B cell (primary cell): Measurements from ENCODE around the gene TAL1. TPM values are rescaled to one million over a fixed set of nuclear protein-coding genes. Genes with fewer than 3 reads are reported as not detected.
A peak's percentile ranks its signal among the peaks of the same experiment; 100 is the strongest.

ENCODE experiments used
- ATAC-seq: fragments of 200-7000 bp; cut with Tn5 transposase; one replicate; pipeline ENCODE4 v1.10.0; 2021; ENCODE audit warnings: low read depth, mild to moderate bottlenecking, moderate number of reproducible peaks, moderate library complexity
- CTCF ChIA-PET: fragments of 350-600 bp; sonication (Branson Sonifier 250); formaldehyde crosslinking; loops from one replicate; lab custom pipeline; 2021; ENCODE audit warnings: antibody characterized with exemption, inconsistent platforms; lab: Charles Lee
- POLR2A ChIA-PET: fragments of 350-600 bp; sonication (Branson Sonifier 250); formaldehyde crosslinking; loops from one replicate; lab custom pipeline; 2021; ENCODE audit warnings: antibody characterized with exemption; lab: Charles Lee
- DNase-seq: peaks from one replicate; pipeline ENCODE4 v3.0.0; 2013
- H2AFZ ChIP-seq: 2 replicates; pipeline ENCODE4 v1.6.1; 2012; ENCODE audit warnings: mild to moderate bottlenecking, low read depth, low read length; ENCODE audit not compliant: insufficient read depth, poor library complexity, severe bottlenecking
- H3K27ac ChIP-seq, 2 donors: 1 replicate in 1 of 2; 2 replicates in 1 of 2; pipeline ENCODE4 v1.5.1; 2012 to 2013; ENCODE audit warnings: low read length in 2 of 2, mild to moderate bottlenecking in 2 of 2, moderate library complexity in 1 of 2
- H3K27me3 ChIP-seq, 4 experiments: fragments of 200-600 bp in 1 of 4; sonication (generic) in 1 of 4; replicated peaks in 1 of 4; 1 replicate in 2 of 4; 2 replicates in 2 of 4; pipeline versions ENCODE4 v1.6.1 to v1.7.0; 2013 to 2016; ENCODE audit warnings: low read length in 3 of 4, mild to moderate bottlenecking in 2 of 4, mixed read lengths in 1 of 4, moderate library complexity in 1 of 4; ENCODE audit not compliant: insufficient read depth in 4 of 4, control insufficient read depth in 3 of 4; ENCODE audit errors: control extremely low read depth in 1 of 4
- H3K36me3 ChIP-seq, 2 experiments: replicated peaks in 1 of 2; 1 replicate in 1 of 2; 2 replicates in 1 of 2; pipeline versions ENCODE4 v1.6.1 to v1.7.1; 2013; ENCODE audit warnings: low read length in 1 of 2; ENCODE audit not compliant: insufficient read depth in 2 of 2, control insufficient read depth in 1 of 2; ENCODE audit errors: control extremely low read depth in 1 of 2, extremely low read depth in 1 of 2
- H3K4me1 ChIP-seq, 2 donors: fragments of 200-600 bp in 1 of 2; sonication (generic) in 1 of 2; 1 replicate in 1 of 2; 2 replicates in 1 of 2; pipeline versions ENCODE4 v1.5.1 to v1.6.1; 2013 to 2017; ENCODE audit warnings: low read length in 2 of 2; ENCODE audit not compliant: control insufficient read depth in 2 of 2, insufficient read depth in 2 of 2
- H3K4me2 ChIP-seq: replicated peaks from 2 replicates; pipeline ENCODE3; 2012; ENCODE audit warnings: mild to moderate bottlenecking, low read depth, low read length; ENCODE audit not compliant: poor library complexity, severe bottlenecking
- H3K4me3 ChIP-seq, 5 experiments: fragments of 200-600 bp in 1 of 5; sonication (generic) in 1 of 5; 1 replicate in 3 of 5; 2 replicates in 2 of 5; pipeline versions ENCODE4 v1.5.1 to v1.7.0; 2011 to 2016; ENCODE audit warnings: low read length in 4 of 5, mild to moderate bottlenecking in 4 of 5, low read depth in 2 of 5, control low read depth in 1 of 5, moderate library complexity in 1 of 5; ENCODE audit not compliant: insufficient read depth in 1 of 5; ENCODE audit errors: control extremely low read depth in 1 of 5, extremely low read depth in 1 of 5
- H3K79me2 ChIP-seq: fragments of 200-600 bp; sonication (generic); one replicate; pipeline ENCODE4 v1.6.0; 2016; ENCODE audit warnings: low read length; ENCODE audit not compliant: control insufficient read depth, insufficient read depth
- H3K9ac ChIP-seq: fragments of 200-600 bp; sonication (generic); 2 replicates; pipeline ENCODE4 v1.6.1; 2017; ENCODE audit warnings: mild to moderate bottlenecking, low read length, moderate library complexity
- H3K9me3 ChIP-seq, 3 donors: one replicate each; pipeline versions ENCODE4 v1.6.1 to v1.7.1; 2013; ENCODE audit warnings: low read length in 2 of 3; ENCODE audit not compliant: control insufficient read depth in 2 of 3, insufficient read depth in 1 of 3; ENCODE audit errors: control extremely low read depth in 1 of 3
- H4K20me1 ChIP-seq: 2 replicates; pipeline ENCODE4 v1.6.0; 2012; ENCODE audit warnings: mild to moderate bottlenecking, low read length; ENCODE audit not compliant: insufficient read depth, control insufficient read depth, poor library complexity, severe bottlenecking
- H3K27ac Mint-ChIP-seq: one replicate; pipeline ENCODE4 v1.8.0; 2021; ENCODE audit warnings: mixed read lengths
- H3K27me3 Mint-ChIP-seq: one replicate; pipeline ENCODE4 v1.8.0; 2021; ENCODE audit warnings: mixed read lengths
- H3K4me1 Mint-ChIP-seq: one replicate; pipeline ENCODE4 v1.8.0; 2021; ENCODE audit warnings: mixed read lengths
- H3K4me3 Mint-ChIP-seq: one replicate; pipeline ENCODE4 v1.8.0; 2021; ENCODE audit warnings: mixed read lengths
- H3K9me3 Mint-ChIP-seq: one replicate; pipeline ENCODE4 v1.8.0; 2022; ENCODE audit warnings: mixed read lengths; ENCODE audit not compliant: insufficient read depth
- CTCF ChIP-seq: fragments of 200-600 bp; IDR thresholded peaks from one replicate; pipeline ENCODE4 v1.8.0; 2022; ENCODE audit warnings: antibody characterized with exemption, mild to moderate bottlenecking
- EZH2 ChIP-seq: IDR thresholded peaks from 2 replicates; pipeline ENCODE4 v1.6.1; 2012; ENCODE audit warnings: borderline replicate concordance, low read depth, mild to moderate bottlenecking, moderate library complexity, low read length; ENCODE audit not compliant: insufficient read depth, poor library complexity, severe bottlenecking
- WGBS: methylation state at CpG from one replicate; pipeline ENCODE4 v1.1.5; 2013; ENCODE audit warnings: missing lambda C conversion rate; ENCODE audit not compliant: insufficient coverage; 5-methylcytosine and 5-hydroxymethylcytosine counted together
- intact Hi-C: fragments of 100-400 bp; cut with micrococcal nuclease; formaldehyde crosslinking; loops from one replicate; pipeline ENCODE4 v1.10.0; 2022
- polyA plus RNA-seq: library from polyadenylated mRNA; depleted of rRNA; stranded (reverse); fragments of >200 nt; gene quantifications from 2 replicates; pipeline ENCODE4 v1.2.3, GENCODE V29; 2012
- total RNA-seq, 2 donors: library from RNA; stranded (reverse); fragments of 120-200 nt in 1 of 2; gene quantifications; 1 replicate in 1 of 2; 2 replicates in 1 of 2; pipeline versions ENCODE4 v1.2.3 to v1.2.4, GENCODE V29; 2013 to 2022

The TAL1 gene
- total and polyA plus RNA-seq, 2 donors (not counting 1 experiment from before 2014, with no cell fraction given), result not detected

GRCh38 chr1:47225430-47226100 is 6.5 kb downstream of the TAL1 start:
- ATAC-seq, result peak; percentile 24
- POLR2A ChIA-PET, result no interaction called here
- peaks cover 0 to 89% (median 51%) of the 10 kb centered on the region in 4 experiments for H3K27me3 ChIP-seq
- intact Hi-C loops, result no loop called here
- Mint-ChIP-seq H3K4me3 (peak overlapping the region; percentile 71), H3K9me3 (no peaks in the 10 kb centered on the region), H3K27ac (no peak overlapping the region), H3K4me1 (peaks cover 22% of the 10 kb centered on the region), H3K27me3 (peaks cover 47% of the 10 kb centered on the region)
- peak; percentile 19 for DNase-seq
- 2% methylated on average over 79 of the region's 79 CpGs for WGBS
- H3K4me3 ChIP-seq, result peak overlapping the region in 1 of 5 experiments; percentile 7
- no peak overlapping the region for H3K9ac ChIP-seq
- H3K4me2 ChIP-seq, result peak overlapping the region; percentile 69
- H3K9me3 ChIP-seq, result peaks cover 0 to 15% (median 0%) of the 10 kb centered on the region in 3 donors
- CTCF ChIA-PET, result no interaction called here
- no peak overlapping the region for H3K27ac ChIP-seq
- no peak for TF ChIP-seq EZH2
- TF ChIP-seq CTCF, result no peak
- H4K20me1 ChIP-seq, result no peaks in the 10 kb centered on the region
- no peaks in the 10 kb centered on the region for H3K79me2 ChIP-seq
- no peaks in the 10 kb centered on the region for H3K36me3 ChIP-seq
- H2AFZ ChIP-seq, result peak overlapping the region; percentile 49
- peaks cover 25 to 28% of the 10 kb centered on the region in 2 donors for H3K4me1 ChIP-seq

GRCh38 chr1:47224676-47225399 is 7.2 kb downstream of the TAL1 start:
- POLR2A ChIA-PET, result no interaction called here
- Histone ChIP-seq H3K4me3 (no peak overlapping the region), H3K9ac (no peak overlapping the region), H2AFZ (no peak overlapping the region), H3K4me2 (peak overlapping the region; percentile 69), H3K27me3 (peaks cover 0 to 82% (median 44%) of the 10 kb centered on the region in 4 experiments), H3K36me3 (no peaks in the 10 kb centered on the region), H3K9me3 (peaks cover 0 to 12% (median 0%) of the 10 kb centered on the region in 3 donors), H4K20me1 (no peaks in the 10 kb centered on the region), H3K79me2 (no peaks in the 10 kb centered on the region), H3K27ac (no peak overlapping the region), H3K4me1 (peaks cover 17 to 21% of the 10 kb centered on the region in 2 donors)
- TF ChIP-seq EZH2 (peak; percentile 73), CTCF (no peak)
- Mint-ChIP-seq H3K9me3 (no peaks in the 10 kb centered on the region), H3K27ac (no peak overlapping the region), H3K27me3 (peaks cover 40% of the 10 kb centered on the region), H3K4me3 (no peak overlapping the region), H3K4me1 (peaks cover 16% of the 10 kb centered on the region)
- intact Hi-C loops, result no loop called here
- 14% methylated on average over 26 of the region's 30 CpGs for WGBS
- CTCF ChIA-PET, result no interaction called here
- no peak for DNase-seq
- no peak for ATAC-seq
